Gastroesophageal sphincter (tissue), 3 donors: Measurements from ENCODE around the gene TTC23.

Experiments
- EP300 ChIP-seq: sonication (generic); formaldehyde crosslinking; IDR thresholded peaks from one replicate; pipeline ENCODE4 v1.6.1; 2017; ENCODE audit warnings: antibody characterized with exemption, mild to moderate bottlenecking
- POLR2A ChIP-seq, 2 donors: fragments of 450-650 bp; IDR thresholded peaks; one replicate each; pipeline ENCODE4 v1.6.1; 2017; ENCODE audit warnings: antibody characterized with exemption in 2 of 2, mild to moderate bottlenecking in 2 of 2, moderate library complexity in 1 of 2
- TF ChIP-seq, protein P1 (sequence below), 4 experiments: fragments of 200-600 bp in 2 of 4; fragments of 450-650 bp in 2 of 4; sonication (generic) in 1 of 4; IDR thresholded peaks; one replicate each; pipeline ENCODE4 v1.5.1; 2017 to 2019; ENCODE audit warnings: antibody characterized with exemption in 4 of 4, mild to moderate bottlenecking in 2 of 4, moderate library complexity in 2 of 4

DNA sequence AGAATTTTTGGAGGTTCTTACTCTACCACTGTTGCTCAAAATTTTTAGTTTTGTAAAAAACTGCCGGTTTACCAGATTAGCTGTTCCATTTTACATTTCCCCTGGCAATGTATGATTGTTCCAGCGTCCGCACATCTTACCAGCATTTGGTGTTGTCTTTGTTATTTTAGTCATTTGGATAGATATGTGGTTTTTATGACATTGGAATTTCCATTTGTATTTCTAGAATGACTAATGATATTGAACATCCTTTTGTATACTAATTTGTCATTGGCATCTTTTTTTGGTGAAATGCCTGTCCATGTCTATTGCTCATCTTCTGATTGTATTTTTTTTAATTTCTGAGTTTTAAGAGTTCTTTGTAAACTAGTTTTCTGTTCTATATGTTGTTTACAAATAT, 30.4 kb upstream of the TTC23 start:
- TF ChIP-seq, protein P1, sequence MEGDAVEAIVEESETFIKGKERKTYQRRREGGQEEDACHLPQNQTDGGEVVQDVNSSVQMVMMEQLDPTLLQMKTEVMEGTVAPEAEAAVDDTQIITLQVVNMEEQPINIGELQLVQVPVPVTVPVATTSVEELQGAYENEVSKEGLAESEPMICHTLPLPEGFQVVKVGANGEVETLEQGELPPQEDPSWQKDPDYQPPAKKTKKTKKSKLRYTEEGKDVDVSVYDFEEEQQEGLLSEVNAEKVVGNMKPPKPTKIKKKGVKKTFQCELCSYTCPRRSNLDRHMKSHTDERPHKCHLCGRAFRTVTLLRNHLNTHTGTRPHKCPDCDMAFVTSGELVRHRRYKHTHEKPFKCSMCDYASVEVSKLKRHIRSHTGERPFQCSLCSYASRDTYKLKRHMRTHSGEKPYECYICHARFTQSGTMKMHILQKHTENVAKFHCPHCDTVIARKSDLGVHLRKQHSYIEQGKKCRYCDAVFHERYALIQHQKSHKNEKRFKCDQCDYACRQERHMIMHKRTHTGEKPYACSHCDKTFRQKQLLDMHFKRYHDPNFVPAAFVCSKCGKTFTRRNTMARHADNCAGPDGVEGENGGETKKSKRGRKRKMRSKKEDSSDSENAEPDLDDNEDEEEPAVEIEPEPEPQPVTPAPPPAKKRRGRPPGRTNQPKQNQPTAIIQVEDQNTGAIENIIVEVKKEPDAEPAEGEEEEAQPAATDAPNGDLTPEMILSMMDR (IDR thresholded peaks at IDR 0.05), result no peak
- no peak for TF ChIP-seq EP300
- TF ChIP-seq POLR2A (IDR thresholded peaks at IDR 0.05), result no peak
